Activated effector memory CD4-positive, alpha-beta T cell treated with Interleukin-2 at 50 U/mL for 16 hours (primary cell): Measurements from ENCODE around the gene TLE5.
A peak's percentile ranks its signal among the peaks of the same experiment; 100 is the strongest.
"Not testable (repeated sequence)": the region's sequence is repeated elsewhere in the genome, so short reads cannot be mapped to it uniquely, and the experiment has no call there.

Source experiments
- DNase-seq: peaks from one replicate; pipeline ENCODE4 v3.0.0-alpha.2; 2020

The TLE5 gene

DNA sequence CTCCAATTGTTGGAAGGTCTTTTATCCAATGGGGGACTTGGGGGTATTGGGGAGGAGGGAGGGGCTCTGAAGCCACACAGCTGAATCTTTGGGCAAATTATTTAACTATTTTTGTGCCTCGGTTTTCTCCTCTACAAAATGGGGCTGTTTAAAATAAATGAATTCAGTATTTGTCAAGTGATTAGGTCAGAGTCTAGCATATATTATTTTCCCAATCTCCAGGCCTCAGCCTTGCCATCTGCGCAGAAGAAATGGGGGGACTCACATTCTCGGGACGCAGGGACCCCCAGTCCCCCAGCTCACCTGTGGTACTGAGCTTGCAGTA, 1.5 kb downstream of the TLE5 start:
- no peak for DNase-seq

DNA sequence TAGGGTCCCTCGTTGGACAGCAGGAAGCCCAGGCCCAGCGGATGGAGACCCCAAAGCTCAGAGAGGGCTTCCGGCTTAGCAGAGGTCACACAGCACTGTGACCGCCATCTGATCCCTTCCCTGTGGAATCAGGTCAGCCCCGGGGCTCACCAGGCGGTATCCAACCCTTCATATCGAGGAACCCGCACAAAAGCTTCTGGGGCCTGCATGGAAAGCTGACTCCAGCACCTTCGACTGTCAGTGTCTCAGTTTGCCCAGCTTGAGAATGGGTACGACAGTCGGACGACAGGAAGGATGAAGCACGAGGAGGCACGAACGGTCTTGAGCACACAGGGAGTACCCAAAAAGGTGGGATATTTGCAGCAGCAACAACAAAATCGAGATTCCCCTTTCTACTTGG, 2.6 kb downstream of the TLE5 start:
- no peak for DNase-seq

DNA sequence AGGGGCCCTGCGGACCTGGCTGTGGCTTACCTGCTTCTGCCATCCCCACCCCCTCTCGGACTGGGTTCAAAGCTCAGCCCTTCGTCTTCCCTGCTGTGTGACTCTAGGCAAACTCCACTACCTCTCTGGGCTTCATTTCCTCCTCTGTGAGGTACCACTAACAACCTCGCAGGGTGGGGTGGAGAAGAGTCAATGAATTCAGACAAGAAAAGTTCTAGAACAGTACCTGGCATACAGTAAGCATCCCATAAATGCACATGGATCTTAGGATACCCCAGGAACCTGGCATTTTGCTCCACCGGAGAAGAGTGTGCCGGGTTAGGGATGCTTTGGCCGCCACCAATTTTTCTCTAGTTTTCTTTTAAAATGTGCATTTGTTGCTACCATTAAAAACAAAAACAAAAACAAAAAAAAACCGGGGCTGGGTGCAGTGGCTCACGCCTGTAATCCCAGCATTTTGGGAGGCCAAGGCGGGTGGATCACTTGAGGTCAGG, 3.4 kb downstream of the TLE5 start:
- DNase-seq = no peak

DNA sequence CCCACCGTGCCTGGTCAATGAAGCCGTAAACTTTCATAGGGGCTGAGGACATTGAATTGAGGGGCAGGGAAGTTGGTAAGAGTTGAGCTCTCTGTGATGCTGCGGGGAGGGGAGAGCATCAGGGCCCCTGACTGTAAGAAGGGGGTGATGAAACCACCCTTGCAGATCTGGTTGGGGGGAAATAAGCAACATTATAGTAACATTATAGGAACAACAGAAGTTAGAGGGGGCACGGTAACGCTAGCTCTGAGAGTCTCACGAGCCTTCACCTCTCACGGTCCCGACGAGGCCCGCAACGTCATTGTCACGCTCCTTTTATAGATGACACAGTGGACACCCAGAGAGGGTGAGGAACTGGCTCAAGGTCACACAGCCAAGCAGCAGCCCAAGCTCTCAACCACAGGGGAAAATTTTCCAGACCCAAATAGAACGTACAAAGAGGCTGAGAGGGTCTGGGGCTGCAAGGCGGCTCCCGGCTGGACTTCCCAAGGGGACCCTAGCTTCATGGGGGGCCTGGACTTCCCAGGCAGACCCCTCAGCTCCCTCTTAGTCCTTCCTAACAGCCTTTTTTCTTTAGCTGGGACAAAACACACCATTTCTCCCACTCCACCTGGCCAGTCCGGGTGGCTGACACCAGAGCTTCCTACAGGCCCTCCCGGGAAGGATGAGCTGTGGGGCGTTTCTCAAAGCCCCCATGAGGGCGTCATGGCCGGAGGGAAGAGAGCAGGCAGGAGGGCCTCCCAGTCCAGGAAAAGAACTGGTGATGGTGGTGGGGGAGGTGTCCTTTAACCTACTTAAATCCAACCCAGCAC, 4.1 kb downstream of the TLE5 start:
- no peak for DNase-seq

DNA sequence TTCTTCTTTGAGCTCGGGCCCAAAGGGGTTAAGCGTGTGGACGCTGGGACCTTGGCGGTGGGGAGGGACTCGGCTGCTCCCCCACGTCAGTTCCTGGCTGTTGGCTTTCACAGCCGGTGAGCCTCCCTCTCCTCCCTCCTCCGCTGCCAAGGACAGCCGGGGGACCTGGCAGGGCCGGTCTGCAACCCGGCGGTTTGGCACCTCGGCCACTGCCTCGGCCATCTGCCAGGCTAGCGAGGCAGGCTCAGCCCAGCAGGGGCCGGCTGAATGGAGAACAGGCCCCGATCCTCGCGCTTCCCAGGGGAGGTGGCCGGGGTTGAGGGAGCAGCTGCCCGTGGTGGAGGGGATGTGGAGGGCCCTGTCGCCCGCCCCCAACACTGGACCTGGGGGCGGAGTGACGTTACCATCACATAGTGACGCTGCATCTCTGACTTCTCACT, 5.0 kb downstream of the TLE5 start:
- DNase-seq = no peak

DNA sequence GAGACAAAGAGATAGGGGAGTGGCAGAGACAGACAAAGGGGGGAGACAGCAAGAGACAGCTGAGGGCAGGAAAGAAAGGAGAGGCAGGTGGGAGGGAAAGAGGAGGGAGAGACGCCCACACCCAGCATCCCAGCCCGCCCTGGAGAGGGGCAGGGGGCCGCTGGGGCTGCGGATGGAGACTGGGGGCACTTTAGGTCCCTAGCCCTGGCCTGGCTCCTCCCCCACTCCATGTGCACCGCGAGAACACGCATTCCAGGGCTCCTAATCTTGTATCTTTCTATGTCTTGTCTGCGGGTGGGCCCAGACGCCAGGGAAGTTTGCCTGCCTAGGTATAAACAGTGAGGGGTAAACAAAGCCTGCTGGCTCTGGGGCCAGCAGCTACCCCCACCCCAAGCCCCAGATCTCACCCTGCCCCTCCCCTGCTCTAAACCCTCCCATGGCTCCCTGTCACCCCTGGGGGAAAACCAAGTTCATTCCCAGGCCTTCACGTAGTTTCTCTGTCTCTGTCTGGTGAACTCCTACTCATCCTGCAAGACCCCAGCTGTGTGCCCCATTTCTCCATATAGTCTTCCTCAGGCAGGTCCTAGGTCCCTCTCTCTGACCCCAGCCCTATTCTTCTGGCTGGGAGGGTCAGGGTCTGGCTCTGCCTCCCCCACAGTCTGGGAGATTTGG, 5.7 kb downstream of the TLE5 start:
- no peak for DNase-seq

DNA sequence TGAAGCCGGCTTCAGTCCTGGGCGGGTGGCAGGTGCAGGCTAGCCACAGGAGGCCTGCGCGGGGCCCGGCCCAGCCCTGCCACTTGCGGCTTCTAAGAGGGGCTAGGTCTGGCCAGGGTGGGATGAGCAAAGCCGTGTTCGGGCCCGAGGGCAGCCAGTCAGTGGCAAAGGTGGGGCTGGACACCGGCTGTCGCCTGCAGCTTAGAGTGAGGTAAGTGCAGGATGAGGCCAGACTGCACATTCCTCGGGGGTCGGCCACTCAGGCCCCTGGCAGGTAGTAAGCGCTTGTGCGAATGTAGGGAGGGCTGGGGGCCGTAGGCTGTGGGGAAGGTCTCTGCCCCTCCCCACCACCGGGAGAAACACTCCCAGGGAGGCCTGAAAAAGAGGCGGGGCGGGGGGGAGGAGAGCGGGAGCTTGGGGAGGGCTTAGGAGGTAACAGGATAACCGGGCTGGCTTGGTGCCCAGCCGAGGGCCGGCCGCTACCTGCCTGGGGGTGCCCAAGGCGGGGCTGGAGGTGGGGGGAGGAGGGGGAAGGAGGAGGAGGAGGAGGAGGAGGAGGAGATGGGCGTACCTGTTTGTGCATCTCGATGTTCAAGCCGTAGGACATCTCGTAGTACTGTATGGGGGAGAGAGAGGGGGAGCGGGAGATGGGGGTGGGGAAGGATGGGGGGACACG, 6.4 kb downstream of the TLE5 start:
- no peak for DNase-seq

DNA sequence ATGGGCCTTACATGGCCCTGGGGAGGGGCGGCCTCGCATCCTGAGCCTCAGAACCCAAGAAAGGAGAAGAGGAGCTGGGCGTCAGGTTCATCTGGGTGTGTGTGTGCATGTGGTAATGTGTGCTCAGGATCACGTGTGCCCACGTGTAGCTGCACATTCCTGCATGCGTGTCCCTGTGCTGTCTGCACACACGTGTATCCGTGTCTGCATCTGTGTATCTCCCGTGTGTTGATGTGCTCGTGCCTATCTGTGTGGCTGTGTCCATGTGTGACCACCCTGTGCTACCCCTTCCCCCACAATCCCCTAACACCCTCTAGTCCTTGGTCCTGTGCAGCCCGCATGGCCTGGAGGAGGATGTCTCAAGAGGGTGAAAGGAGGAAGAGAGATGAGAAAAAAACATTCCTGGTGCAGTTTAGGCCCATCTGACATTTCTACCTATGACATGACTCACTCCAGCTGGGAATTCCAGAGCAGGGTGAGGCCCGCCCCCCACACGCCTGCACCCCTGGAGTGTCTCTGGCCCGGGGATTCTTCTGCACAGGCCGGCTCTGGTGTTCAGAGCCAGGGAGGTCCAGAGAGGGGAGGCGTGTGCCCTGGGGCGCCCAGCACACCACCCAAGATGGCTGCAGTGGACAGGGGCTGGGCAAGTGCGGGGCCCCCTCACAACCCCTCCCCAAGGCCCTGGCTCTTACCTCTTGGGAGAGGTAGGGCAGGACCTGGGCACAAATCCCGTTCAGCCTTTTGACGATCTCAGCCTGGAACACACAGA, 7.1 kb downstream of the TLE5 start:
- DNase-seq = no peak

DNA sequence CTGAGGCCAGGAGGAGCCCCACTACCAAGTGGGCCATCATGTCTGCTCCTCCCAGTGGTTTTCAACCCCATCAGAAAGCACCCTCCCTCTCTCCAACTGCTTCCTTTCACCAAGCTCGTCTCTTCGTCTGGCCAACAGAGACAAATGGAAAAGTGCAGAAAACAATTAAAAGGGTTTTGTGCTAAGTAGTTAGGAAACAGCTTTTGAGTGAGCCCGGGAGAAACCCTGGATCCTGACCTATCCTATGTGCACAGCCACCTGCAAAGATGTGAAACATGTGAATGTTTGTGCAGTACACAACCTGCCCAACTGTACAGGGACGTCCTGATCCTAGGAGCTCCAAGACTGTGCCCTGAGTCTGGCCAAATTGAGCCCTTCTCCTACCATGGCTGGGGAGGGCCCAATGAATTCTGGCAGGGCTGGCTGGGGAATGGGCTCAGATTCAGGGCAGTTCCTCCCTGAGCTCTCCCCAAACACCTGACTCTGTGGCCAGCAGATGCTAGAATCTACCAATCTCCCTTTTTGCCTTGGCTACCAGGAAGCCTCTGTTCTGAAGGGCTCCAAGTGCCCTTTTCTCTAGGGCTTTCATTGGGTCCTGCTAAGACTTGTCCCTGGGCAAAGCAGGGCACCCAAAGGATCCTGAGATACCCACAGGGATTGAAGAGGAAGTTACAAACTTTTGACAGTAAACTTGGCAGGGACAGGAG, 7.9 kb downstream of the TLE5 start:
- DNase-seq = no peak

DNA sequence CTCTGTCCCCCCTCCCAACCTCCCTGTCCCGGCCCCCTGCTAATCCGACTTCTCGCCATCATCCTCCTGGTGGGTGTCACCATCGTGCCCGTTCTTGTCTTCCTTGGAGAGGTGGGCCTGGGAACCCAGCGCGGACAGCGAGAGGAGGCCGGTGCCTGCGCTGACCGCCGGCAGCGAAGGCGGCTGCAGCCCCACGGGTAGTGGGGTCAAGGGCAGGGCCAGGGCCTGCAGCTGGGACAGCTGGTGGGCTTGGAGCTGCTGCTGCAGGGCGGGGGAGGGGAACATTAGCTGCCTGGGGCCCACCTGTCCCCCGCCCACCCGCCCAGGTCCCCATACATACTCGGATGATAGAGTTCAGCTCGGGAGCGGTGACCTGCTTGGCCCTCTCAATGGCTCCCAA, 8.5 kb downstream of the TLE5 start:
- DNase-seq = no peak

DNA sequence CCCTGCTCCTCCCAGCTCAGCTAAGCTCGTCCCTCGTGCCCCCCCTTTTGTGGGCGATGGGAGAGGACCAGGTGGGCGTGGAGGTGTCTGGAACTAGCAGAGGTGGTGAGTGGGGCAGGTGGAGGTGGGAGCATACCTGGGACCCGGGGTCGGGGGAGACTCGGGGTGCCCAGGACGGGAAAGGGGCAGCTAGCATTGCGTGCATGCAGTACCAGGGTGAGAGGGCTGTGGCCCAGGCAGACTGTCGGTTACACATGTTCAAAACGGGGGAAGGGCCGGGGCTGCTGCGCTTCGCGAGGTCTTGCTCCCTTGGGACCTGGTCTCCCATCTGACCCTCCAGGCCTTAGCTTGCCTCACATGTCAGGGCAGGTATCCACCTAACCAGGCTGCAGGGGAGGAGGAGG, 9.1 kb downstream of the TLE5 start:
- DNase-seq = no peak

DNA sequence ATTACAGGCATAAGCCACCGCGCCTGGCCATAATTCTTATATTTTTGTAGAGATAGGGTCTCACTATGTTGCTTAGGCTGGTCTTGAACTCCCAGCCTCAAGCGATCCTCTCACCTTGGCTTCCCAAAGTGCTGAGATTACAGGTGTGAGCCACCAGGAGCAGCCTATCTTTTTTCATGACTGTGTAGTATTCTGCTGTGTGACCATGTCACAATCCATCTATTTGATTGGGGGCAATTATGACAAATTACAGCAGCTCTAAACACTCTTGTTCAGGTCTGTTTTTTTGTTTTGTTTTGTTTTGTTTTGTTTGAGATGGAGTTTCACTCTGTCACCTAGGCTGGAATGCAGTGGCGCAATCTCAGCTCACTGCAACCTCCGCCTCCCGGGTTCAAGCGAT, 12.3 kb downstream of the TLE5 start:
- DNase-seq = not testable (repeated sequence)

DNA sequence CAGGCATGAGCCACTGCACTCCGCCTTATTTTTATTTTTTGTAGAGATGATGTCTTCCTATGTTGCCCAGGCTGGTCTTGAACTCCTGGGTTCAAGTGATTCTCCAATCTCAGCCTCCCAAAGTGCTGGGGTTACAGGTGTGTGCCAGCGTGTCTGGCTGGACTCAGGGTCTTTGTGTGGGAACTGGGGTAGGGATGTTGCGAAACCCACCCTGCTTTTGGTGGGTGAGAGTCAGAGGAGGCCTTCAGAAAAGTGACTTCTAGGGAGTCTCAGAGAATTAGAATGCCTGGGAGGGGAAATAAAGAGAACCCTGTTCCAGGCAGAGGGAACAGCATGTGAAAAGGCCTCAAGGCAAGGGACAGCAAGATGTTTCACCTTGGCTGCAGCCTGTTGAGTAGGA, 13.2 kb downstream of the TLE5 start:
- DNase-seq = no peak

DNA sequence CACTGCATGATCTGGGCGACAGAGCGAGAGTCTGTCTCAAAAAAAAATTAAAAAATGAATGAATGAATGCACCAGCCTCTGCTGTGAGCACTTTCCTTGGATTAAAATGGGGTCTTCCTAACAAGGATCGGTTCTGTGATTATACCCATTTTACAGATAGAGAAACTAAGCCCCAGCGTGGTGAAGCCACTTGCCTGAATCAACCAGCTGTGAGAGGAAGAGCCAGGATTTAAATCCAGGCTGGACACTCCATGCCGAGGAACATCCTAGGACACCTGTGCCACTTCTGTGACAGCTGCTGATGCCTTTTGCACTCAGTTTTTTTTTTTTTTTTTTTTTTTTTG, 14.1 kb downstream of the TLE5 start:
- DNase-seq = no peak

DNA sequence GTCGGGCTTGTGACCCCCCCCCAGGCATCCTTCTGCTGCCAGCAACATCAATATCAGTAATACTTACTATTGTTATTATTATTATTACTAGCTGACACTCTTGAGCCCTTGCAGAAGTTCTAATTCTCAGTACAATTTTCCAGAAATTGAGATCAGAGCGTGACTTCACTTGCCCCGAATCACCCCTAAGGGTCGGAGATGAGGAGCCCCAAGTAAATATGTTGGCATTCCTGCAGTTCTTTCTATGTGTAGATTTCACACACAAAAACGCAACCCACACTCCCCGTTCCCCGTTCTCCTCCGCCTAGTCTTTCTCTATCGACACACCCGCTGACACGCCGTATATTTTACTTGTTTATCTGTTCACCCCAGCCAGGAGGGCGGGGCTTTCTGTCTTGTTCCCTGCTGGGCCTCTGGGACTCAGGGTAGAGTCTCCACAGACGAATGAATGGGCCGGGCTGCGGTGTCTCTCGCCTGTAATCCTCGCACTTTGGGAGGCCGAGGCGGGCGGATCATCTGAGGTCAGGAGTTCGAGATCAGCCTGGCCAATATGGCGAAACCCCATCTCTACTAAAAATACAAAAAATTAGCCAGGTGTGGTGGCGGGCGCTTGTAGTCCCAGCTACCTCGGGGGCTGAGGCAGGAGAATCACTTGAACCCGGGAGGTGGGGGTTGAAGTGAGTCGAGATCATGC, 14.7 kb downstream of the TLE5 start:
- DNase-seq = peak; percentile 56

DNA sequence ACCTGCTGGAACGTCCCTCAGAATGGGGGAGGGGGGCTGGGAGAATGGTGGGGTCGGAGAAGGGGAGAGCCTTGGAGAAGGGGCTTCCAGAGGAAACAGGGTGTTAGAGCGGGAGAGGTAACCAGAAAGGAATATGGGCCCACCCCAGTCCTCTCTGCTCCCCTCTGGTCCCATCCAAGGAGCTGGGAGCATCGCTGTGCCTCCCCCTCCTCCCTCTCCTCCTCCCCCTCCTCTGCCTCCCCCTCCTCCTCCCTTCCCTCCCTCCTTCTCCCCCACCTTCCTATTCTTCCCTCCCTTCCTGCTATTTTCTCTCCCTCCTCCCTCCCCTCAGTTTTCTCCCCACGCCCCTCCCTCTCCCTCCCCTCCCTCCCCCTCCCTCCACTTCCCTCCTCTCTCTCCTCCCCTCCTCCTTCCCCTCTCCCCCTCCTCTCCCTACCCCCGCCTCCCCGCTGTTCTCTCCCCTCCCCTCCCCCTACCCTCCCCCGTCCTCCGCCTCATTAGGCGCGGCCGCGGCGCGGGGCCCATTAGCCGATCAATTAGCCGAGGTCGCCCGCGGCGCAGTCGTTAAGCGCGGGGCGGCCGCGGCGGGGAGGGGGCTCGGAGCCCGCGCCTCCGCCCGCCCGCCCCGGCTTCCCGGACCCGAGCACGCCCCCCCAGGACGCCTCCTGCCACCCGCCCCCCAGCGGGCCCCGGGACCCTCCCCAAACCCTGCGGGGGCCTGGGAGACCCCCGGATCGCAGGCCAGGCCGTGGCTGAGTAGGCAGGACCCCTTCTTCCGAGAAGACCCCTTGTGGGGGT, 15.4 kb downstream of the TLE5 start:
- no peak for DNase-seq

DNA sequence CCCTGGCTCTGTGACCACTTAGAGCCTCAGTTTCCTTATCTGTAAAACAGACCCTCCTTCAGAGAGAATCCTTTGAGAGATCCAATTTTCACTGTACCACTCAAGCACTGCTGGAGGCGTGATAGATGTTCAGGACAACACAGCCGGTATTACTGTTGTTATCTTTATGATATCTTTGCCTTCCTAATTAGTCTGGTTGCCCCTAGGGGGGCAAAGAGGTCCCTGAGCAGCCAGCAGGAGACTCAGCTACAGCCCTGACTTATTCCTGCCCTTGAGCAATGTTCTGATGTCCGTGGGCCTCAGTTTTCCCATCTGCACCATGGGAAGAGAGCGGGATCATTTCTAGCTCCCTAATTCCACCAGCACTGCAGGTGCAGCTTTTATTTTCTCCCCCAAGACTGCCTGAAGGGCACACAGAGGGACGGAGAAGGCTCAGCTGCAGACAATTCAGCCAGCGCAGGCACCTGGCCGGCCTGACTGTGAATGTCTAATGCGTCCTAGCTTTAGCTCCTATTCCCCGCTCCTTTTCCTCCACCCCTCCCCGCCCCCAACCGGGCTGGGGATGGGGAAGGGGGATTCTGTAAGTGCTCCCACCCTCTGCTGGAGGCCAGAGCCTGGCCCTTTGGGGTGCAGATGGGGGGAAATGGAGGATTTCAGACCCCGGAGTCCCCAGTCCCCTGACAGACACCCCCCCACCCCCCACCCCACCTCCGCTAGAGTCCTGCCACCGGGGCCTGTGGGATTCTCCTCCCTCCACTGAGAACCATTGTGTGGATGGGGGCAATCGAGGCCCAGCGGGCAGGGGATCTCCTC, 16.2 kb downstream of the TLE5 start:
- DNase-seq = no peak

DNA sequence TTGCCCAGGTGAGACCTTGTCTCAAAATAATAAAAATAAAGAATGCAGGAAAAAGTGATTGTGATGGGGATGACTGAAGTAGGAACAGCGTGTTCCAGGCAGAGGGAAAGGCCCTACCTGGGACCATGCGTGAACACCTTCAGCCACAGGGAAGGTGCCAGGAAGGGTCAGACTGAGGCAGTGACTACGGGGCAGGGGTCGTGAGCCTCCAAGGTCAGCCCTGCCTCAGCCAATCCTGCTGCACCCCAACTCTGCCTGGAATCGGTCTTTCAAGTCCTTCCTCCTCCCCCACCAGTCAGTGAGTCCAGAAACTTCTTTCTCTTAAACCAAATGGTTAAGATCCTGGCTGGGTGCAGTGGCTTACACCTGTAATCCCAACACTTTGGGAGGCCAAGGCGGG, 17.1 kb downstream of the TLE5 start:
- DNase-seq = no peak

DNA sequence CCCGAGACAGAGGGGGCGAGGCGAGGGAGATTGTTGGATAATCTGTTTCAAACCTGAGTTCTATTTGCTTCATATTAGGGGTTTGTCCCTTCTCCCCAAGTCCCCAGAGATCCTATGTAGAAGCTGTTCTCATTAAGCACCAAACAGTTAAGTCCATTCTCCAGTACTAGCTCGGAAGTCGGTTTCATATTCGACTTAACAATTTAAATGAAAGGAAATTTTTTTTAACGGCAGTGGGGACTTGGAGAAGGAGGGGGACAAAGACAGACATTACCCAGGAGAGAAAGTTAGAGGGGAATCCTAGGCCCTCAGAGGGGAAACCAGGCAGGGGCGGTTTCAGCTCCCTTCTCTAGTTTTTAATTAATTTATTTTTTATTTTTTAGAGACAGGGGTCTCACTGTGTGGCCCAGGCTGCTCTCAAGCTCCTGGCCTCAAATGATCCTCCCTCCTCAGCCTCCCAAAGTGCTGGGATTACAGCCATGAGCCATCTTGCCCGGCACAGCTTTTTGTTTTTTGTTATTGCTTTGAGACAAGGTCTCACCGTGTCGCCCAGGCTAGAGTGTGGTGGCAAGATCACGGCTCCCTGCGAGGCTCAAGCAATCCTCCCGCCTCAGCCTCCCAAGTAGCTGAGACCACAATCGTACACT, 19.6 kb downstream of the TLE5 start:
- DNase-seq = no peak
